Skeletal muscle tissue (tissue), 4 donors: Measurements from ENCODE around the gene ERO1B. TPM values are rescaled to one million over a fixed set of nuclear protein-coding genes. Genes with fewer than 3 reads are reported as not detected.

Experiments used
- H3K27ac ChIP-seq: one replicate; pipeline ENCODE4 v1.7.0; 2013; ENCODE audit warnings: mild to moderate bottlenecking, low read depth, low read length, inconsistent platforms
- H3K27me3 ChIP-seq, 3 donors: one replicate each; pipeline ENCODE4 v1.7.0; 2013; ENCODE audit warnings: low read length in 3 of 3; ENCODE audit not compliant: control insufficient read depth in 3 of 3, insufficient read depth in 3 of 3
- H3K36me3 ChIP-seq, 3 donors: one replicate each; pipeline ENCODE4 v1.7.0; 2013; ENCODE audit warnings: low read length in 3 of 3; ENCODE audit not compliant: control insufficient read depth in 3 of 3, insufficient read depth in 3 of 3
- H3K4me1 ChIP-seq, 3 donors: one replicate each; pipeline ENCODE4 v1.7.0; 2013; ENCODE audit warnings: low read length in 3 of 3, mild to moderate bottlenecking in 3 of 3; ENCODE audit not compliant: control insufficient read depth in 3 of 3, insufficient read depth in 3 of 3
- H3K4me3 ChIP-seq, 3 donors: one replicate each; pipeline ENCODE4 v1.7.0; 2013; ENCODE audit warnings: low read length in 3 of 3
- H3K9ac ChIP-seq, 3 donors: one replicate each; pipeline ENCODE4 v1.7.0; 2013; ENCODE audit warnings: low read length in 3 of 3, mild to moderate bottlenecking in 3 of 3, moderate library complexity in 2 of 3, low read depth in 1 of 3
- H3K9me3 ChIP-seq, 3 donors: one replicate each; pipeline ENCODE4 v1.7.0; 2013; ENCODE audit warnings: low read length in 3 of 3; ENCODE audit not compliant: control insufficient read depth in 3 of 3
- total RNA-seq: library from RNA; depleted of rRNA; stranded (reverse); fragments of >200 nt; gene quantifications from one replicate; pipeline ENCODE4 v1.2.3, GENCODE V29; 2014
- donor health status: Osteomylitis.

The ERO1B gene
- total RNA-seq, 1 donor from 2014 or later: 4.2 TPM

- no peaks in the 10 kb centered on the region for H3K4me1 ChIP-seq
- H3K27me3 ChIP-seq: no peaks in the 10 kb centered on the region
- no peak overlapping the region for H3K4me3 ChIP-seq
- peaks cover 0 to 4% (median 3%) of the 10 kb centered on the region in 3 donors for H3K36me3 ChIP-seq
- H3K9me3 ChIP-seq: no peaks in the 10 kb centered on the region
- H3K27ac ChIP-seq: no peak overlapping the region
- no peak overlapping the region for H3K9ac ChIP-seq
Observed at GRCh38 chr1:236235116-236235515, 46.6 kb downstream of the ERO1B start.

GRCh38 chr1:236228411-236228810 lies 53.3 kb downstream of the ERO1B start:
- Histone ChIP-seq H3K27ac (no peak overlapping the region), H3K27me3 (no peaks in the 10 kb centered on the region), H3K36me3 (peaks cover 0 to 3% (median 3%) of the 10 kb centered on the region in 3 donors), H3K9me3 (no peaks in the 10 kb centered on the region), H3K9ac (no peak overlapping the region), H3K4me3 (no peak overlapping the region), H3K4me1 (no peaks in the 10 kb centered on the region)

GRCh38 chr1:236222632-236223031 lies 59.1 kb downstream of the ERO1B start:
- Histone ChIP-seq H3K4me3 (no peak overlapping the region), H3K9ac (no peak overlapping the region), H3K36me3 (peaks cover 0 to 3% (median 0%) of the 10 kb centered on the region in 3 donors), H3K27me3 (no peaks in the 10 kb centered on the region), H3K27ac (no peak overlapping the region), H3K4me1 (no peaks in the 10 kb centered on the region), H3K9me3 (no peaks in the 10 kb centered on the region)

- H3K27ac ChIP-seq: no peak overlapping the region
- H3K27me3 ChIP-seq: no peaks in the 10 kb centered on the region
- no peak overlapping the region for H3K4me3 ChIP-seq
- H3K9me3 ChIP-seq: no peaks in the 10 kb centered on the region
- H3K36me3 ChIP-seq: no peaks in the 10 kb centered on the region
- no peaks in the 10 kb centered on the region for H3K4me1 ChIP-seq
- no peak overlapping the region for H3K9ac ChIP-seq
Observed at GRCh38 chr1:236220473-236220872, 61.3 kb downstream of the ERO1B start.

GRCh38 chr1:236214761-236215160 lies 67.0 kb downstream of the ERO1B start:
- no peaks in the 10 kb centered on the region for H3K27me3 ChIP-seq
- no peak overlapping the region for H3K4me3 ChIP-seq
- no peaks in the 10 kb centered on the region for H3K9me3 ChIP-seq
- no peak overlapping the region for H3K9ac ChIP-seq
- no peaks in the 10 kb centered on the region for H3K36me3 ChIP-seq
- no peak overlapping the region for H3K27ac ChIP-seq
- H3K4me1 ChIP-seq: no peaks in the 10 kb centered on the region

GRCh38 chr1:236213534-236213933 lies 68.2 kb downstream of the ERO1B start:
- H3K4me3 ChIP-seq: no peak overlapping the region
- H3K36me3 ChIP-seq: no peaks in the 10 kb centered on the region

GRCh38 chr1:236211815-236212214 lies 69.9 kb downstream of the ERO1B start:
- Histone ChIP-seq H3K9me3 (no peaks in the 10 kb centered on the region), H3K27me3 (no peaks in the 10 kb centered on the region), H3K4me1 (no peaks in the 10 kb centered on the region), H3K36me3 (no peaks in the 10 kb centered on the region), H3K4me3 (no peak overlapping the region), H3K27ac (no peak overlapping the region), H3K9ac (no peak overlapping the region)

More at GRCh38 chr1:236213534-236213933, 68.2 kb downstream of the ERO1B start:
- no peak overlapping the region for H3K9ac ChIP-seq
- H3K4me1 ChIP-seq: no peaks in the 10 kb centered on the region
- H3K27ac ChIP-seq: no peak overlapping the region
- H3K27me3 ChIP-seq: no peaks in the 10 kb centered on the region
- no peaks in the 10 kb centered on the region for H3K9me3 ChIP-seq

GRCh38 chr1:236209713-236210112 lies 72.0 kb downstream of the ERO1B start:
- Histone ChIP-seq H3K4me3 (no peak overlapping the region), H3K27ac (no peak overlapping the region), H3K9me3 (no peaks in the 10 kb centered on the region), H3K9ac (no peak overlapping the region), H3K4me1 (no peaks in the 10 kb centered on the region), H3K36me3 (no peaks in the 10 kb centered on the region), H3K27me3 (no peaks in the 10 kb centered on the region)

GRCh38 chr1:236209185-236209584 lies 72.6 kb downstream of the ERO1B start:
- Histone ChIP-seq H3K36me3 (no peaks in the 10 kb centered on the region), H3K4me3 (no peak overlapping the region), H3K9me3 (no peaks in the 10 kb centered on the region), H3K9ac (no peak overlapping the region), H3K27ac (no peak overlapping the region), H3K4me1 (no peaks in the 10 kb centered on the region), H3K27me3 (no peaks in the 10 kb centered on the region)

GRCh38 chr1:236207569-236207968 lies 74.2 kb downstream of the ERO1B start:
- Histone ChIP-seq H3K9ac (no peak overlapping the region), H3K27me3 (no peaks in the 10 kb centered on the region), H3K4me3 (no peak overlapping the region), H3K27ac (no peak overlapping the region), H3K4me1 (no peaks in the 10 kb centered on the region), H3K9me3 (no peaks in the 10 kb centered on the region), H3K36me3 (no peaks in the 10 kb centered on the region)

GRCh38 chr1:236207121-236207520 lies 74.6 kb downstream of the ERO1B start:
- peak overlapping the region; percentile 46 for H3K27ac ChIP-seq

More at GRCh38 chr1:236207121-236207520, 74.6 kb downstream of the ERO1B start:
- H3K9ac ChIP-seq: no peak overlapping the region
- no peaks in the 10 kb centered on the region for H3K9me3 ChIP-seq
- no peaks in the 10 kb centered on the region for H3K36me3 ChIP-seq
- no peaks in the 10 kb centered on the region for H3K27me3 ChIP-seq
- no peaks in the 10 kb centered on the region for H3K4me1 ChIP-seq
- no peak overlapping the region for H3K4me3 ChIP-seq
